PC-9 (cell line): ENCODE results near the gene RAB35. TPM values are rescaled to one million over a fixed set of nuclear protein-coding genes. Genes with fewer than 3 reads are reported as not detected.

Experiments used
- BruUV-seq: library from RNA; stranded (reverse); fragments of 400-500 nt; replicated peaks from 2 replicates; lab custom pipeline; 2021; lab: Mats Ljungman, UMichigan
- CTCF ChIA-PET: fragments of 300-600 bp; sonication (Branson Sonifier 250); formaldehyde crosslinking; loops from one replicate; lab custom pipeline; 2022; ENCODE audit warnings: antibody characterized with exemption; lab: Charles Lee
- POLR2A ChIA-PET: fragments of 300-600 bp; sonication (Branson Sonifier 250); formaldehyde crosslinking; loops from one replicate; lab custom pipeline; 2022; ENCODE audit warnings: antibody characterized with exemption; ENCODE audit not compliant: unreplicated experiment; lab: Charles Lee
- DNase-seq, 2 experiments: peaks; one replicate each; pipeline versions ENCODE4 v3.0.0 to v3.0.0-alpha.2; 2015 to 2022; ENCODE audit warnings: mixed read lengths in 1 of 2
- H2AFZ ChIP-seq: fragments of 200-600 bp; sonication (generic); 2 replicates; pipeline ENCODE4 v1.8.1; 2017; ENCODE audit warnings: antibody characterized with exemption
- H3F3A ChIP-seq: fragments of 200-600 bp; sonication (generic); 2 replicates; pipeline ENCODE4 v1.8.1; 2017; ENCODE audit warnings: antibody characterized with exemption, mild to moderate bottlenecking, low read depth; ENCODE audit not compliant: insufficient read depth
- H3K27ac ChIP-seq: fragments of 200-600 bp; sonication (generic); 2 replicates; pipeline ENCODE4 v1.6.1; 2016; ENCODE audit warnings: mixed run types
- H3K27me3 ChIP-seq: fragments of 200-600 bp; sonication (generic); 2 replicates; pipeline ENCODE4 v1.6.1; 2016; ENCODE audit warnings: low read depth, mixed run types; ENCODE audit not compliant: insufficient read depth
- H3K36me3 ChIP-seq: fragments of 200-600 bp; sonication (generic); 2 replicates; pipeline ENCODE4 v1.6.1; 2016; ENCODE audit warnings: low read depth, mixed run types
- H3K4me1 ChIP-seq: fragments of 200-600 bp; sonication (generic); replicated peaks from 2 replicates; pipeline ENCODE4 v1.6.1; 2016; ENCODE audit warnings: mixed run types; ENCODE audit not compliant: insufficient read depth
- H3K4me2 ChIP-seq: fragments of 200-600 bp; sonication (generic); 2 replicates; pipeline ENCODE4 v1.6.1; 2017; ENCODE audit warnings: mixed run types
- H3K4me3 ChIP-seq: fragments of 200-600 bp; sonication (generic); 2 replicates; pipeline ENCODE4 v1.6.1; 2016; ENCODE audit warnings: mixed run types
- H3K79me2 ChIP-seq: fragments of 200-600 bp; sonication (generic); 2 replicates; pipeline ENCODE4 v1.6.1; 2017; ENCODE audit warnings: low read depth, mixed run types
- H3K9me2 ChIP-seq: fragments of 200-600 bp; sonication (generic); 2 replicates; pipeline ENCODE4 v1.8.1; 2017; ENCODE audit warnings: mild to moderate bottlenecking; ENCODE audit not compliant: insufficient read depth
- H3K9me3 ChIP-seq: fragments of 200-600 bp; sonication (generic); 2 replicates; pipeline ENCODE4 v1.8.1; 2016; ENCODE audit warnings: low read depth; ENCODE audit not compliant: insufficient read depth
- H4K20me1 ChIP-seq: fragments of 200-600 bp; sonication (generic); 2 replicates; pipeline ENCODE4 v1.8.1; 2017; ENCODE audit not compliant: insufficient read depth
- EZH2 ChIP-seq: fragments of 200-600 bp; sonication (generic); IDR thresholded peaks from 2 replicates; pipeline ENCODE4 v1.8.0; 2017; ENCODE audit warnings: antibody characterized with exemption, low read depth
- intact Hi-C: fragments of 100-400 bp; cut with micrococcal nuclease; formaldehyde crosslinking; loops from one replicate; pipeline ENCODE4 v1.10.0; 2022; ENCODE audit not compliant: unreplicated experiment
- total RNA-seq: library from RNA; stranded (reverse); gene quantifications from 2 replicates; pipeline ENCODE4 v1.2.3, GENCODE V29; 2021
- TF ChIP-seq, protein P1 (sequence below): fragments of 200-600 bp; sonication (generic); conservative IDR thresholded peaks from 2 replicates; pipeline ENCODE4 v1.6.1; 2017; ENCODE audit warnings: mixed run types, antibody characterized with exemption, mild to moderate bottlenecking, moderate library complexity

Gene RAB35
- total RNA-seq, 1 experiment from 2014 or later: 52.0 TPM

DNA sequence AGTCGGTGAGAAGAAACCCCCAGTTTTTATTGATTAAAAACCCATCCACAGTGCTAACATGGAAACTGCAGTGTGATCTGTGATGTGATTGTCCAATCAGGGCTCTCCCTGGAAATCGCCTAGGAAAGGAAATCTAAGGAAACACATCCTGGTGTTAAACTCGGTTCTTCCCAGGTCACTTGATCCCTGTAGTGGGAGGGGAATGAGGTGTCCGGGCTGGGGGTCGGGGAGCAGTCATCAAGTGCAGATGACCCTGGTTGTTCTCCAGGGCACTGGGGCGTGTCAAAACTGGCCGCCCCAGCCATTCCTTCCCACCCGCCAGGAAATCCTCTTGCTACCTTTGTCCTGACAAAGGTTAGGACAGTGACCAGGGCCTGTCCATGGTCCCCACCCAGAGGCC is 20.8 kb downstream of the RAB35 start:
- TF ChIP-seq EZH2: no peak
- TF ChIP-seq, protein P1, sequence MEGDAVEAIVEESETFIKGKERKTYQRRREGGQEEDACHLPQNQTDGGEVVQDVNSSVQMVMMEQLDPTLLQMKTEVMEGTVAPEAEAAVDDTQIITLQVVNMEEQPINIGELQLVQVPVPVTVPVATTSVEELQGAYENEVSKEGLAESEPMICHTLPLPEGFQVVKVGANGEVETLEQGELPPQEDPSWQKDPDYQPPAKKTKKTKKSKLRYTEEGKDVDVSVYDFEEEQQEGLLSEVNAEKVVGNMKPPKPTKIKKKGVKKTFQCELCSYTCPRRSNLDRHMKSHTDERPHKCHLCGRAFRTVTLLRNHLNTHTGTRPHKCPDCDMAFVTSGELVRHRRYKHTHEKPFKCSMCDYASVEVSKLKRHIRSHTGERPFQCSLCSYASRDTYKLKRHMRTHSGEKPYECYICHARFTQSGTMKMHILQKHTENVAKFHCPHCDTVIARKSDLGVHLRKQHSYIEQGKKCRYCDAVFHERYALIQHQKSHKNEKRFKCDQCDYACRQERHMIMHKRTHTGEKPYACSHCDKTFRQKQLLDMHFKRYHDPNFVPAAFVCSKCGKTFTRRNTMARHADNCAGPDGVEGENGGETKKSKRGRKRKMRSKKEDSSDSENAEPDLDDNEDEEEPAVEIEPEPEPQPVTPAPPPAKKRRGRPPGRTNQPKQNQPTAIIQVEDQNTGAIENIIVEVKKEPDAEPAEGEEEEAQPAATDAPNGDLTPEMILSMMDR: no peak
- POLR2A ChIA-PET: no interaction called here
- Histone ChIP-seq H3K4me2 (no peak overlapping the region), H3F3A (no peaks in the 10 kb centered on the region), H3K36me3 (no peaks in the 10 kb centered on the region), H3K27me3 (no peaks in the 10 kb centered on the region), H3K9me3 (no peaks in the 10 kb centered on the region), H2AFZ (no peak overlapping the region), H3K4me3 (no peak overlapping the region), H4K20me1 (peaks cover 5% of the 10 kb centered on the region; the same call in 1 of the 2 replicates), H3K79me2 (no peaks in the 10 kb centered on the region; the same call in 1 of the 2 replicates), H3K9me2 (no peaks in the 10 kb centered on the region), H3K4me1 (no peaks in the 10 kb centered on the region), H3K27ac (no peak overlapping the region)
- CTCF ChIA-PET: no interaction called here
- intact Hi-C loops: no loop called here
- DNase-seq: no peak
- TSS peak; percentile 25 for BruUV-seq

DNA sequence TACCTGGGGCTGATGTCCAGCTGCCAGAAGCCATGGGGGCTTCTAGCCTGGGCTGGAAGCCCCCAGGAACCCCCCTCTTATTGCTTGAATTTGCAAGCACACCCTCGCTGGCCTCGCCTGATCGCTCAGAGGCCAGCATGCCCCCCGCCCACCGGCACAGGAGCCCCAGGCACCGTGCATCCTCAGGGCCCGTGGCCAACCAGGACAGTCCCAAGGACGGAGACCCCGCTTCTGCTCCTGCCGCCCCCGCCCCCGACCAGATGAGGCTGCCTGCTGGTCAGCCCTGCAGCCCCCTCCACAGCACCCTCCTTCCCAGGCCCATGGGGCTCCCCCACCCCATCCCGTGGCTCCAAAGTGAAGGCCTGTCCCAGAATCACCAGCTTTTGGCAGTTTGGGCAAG is 21.2 kb downstream of the RAB35 start:
- no TSS peak for BruUV-seq

DNA sequence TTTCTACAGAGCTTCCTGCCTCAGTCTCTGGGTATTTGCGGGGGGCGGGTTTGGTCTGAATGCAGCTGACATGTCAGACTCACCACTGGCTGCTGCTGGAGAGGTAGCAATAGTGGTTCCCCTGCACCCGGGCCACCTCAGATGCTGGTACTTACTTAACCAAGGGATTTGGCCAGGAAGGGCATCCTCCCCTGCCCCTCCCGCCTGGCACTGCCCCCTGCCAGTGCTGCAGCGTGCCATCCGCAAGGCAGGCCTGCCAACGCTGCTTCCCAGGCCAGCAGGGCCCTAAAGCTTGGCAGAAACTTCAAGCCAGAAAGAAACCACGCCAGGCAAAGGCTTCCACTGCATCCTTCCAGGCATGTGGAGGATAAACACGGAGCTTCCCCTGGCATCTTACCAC is 22.1 kb downstream of the RAB35 start:
- POLR2A ChIA-PET: no interaction called here
- Histone ChIP-seq H3K4me3 (no peak overlapping the region), H3K27me3 (no peaks in the 10 kb centered on the region), H3K27ac (no peak overlapping the region), H3K79me2 (no peaks in the 10 kb centered on the region), H3F3A (no peaks in the 10 kb centered on the region), H3K36me3 (no peaks in the 10 kb centered on the region), H4K20me1 (no peaks in the 10 kb centered on the region), H3K4me2 (no peak overlapping the region), H2AFZ (no peak overlapping the region), H3K4me1 (no peaks in the 10 kb centered on the region), H3K9me3 (no peaks in the 10 kb centered on the region), H3K9me2 (no peaks in the 10 kb centered on the region)
- CTCF ChIA-PET: no interaction called here
- no TSS peak for BruUV-seq
- TF ChIP-seq, protein P1: no peak
- no peak for TF ChIP-seq EZH2
- intact Hi-C loops: no loop called here
- DNase-seq: no peak

More for the DNA sequence above, 21.2 kb downstream of the RAB35 start:
- Histone ChIP-seq H3K27me3 (no peaks in the 10 kb centered on the region), H3K9me3 (no peaks in the 10 kb centered on the region), H3K9me2 (no peaks in the 10 kb centered on the region), H3K4me2 (no peak overlapping the region), H3K79me2 (no peaks in the 10 kb centered on the region; the same call in 1 of the 2 replicates), H3K4me3 (no peak overlapping the region), H3K27ac (no peak overlapping the region), H3K4me1 (no peaks in the 10 kb centered on the region), H2AFZ (no peak overlapping the region), H3F3A (no peaks in the 10 kb centered on the region), H3K36me3 (no peaks in the 10 kb centered on the region), H4K20me1 (peaks cover 5% of the 10 kb centered on the region; the same call in 1 of the 2 replicates)
- no peak for TF ChIP-seq EZH2
- TF ChIP-seq, protein P1: no peak
- no peak for DNase-seq
- ChIA-PET POLR2A (no interaction called here), CTCF (no interaction called here)
- intact Hi-C loops: no loop called here
